Osteocyte (in vitro differentiated cells): ENCODE data around the gene IL1RAPL2. TPM values are rescaled to one million over a fixed set of nuclear protein-coding genes. Genes with fewer than 3 reads are reported as not detected.
"Not testable (repeated sequence)": the region's sequence is repeated elsewhere in the genome, so short reads cannot be mapped to it uniquely, and the experiment has no call there.

Experiments used
- DNase-seq: peaks from one replicate; pipeline ENCODE4 v3.0.0; 2021; ENCODE audit warnings: mixed read lengths; ENCODE audit not compliant: unreplicated experiment; ENCODE audit errors: extremely low spot score
- H3K27ac Mint-ChIP-seq: one replicate; pipeline ENCODE4 v1.8.0; 2021; ENCODE audit warnings: mild to moderate bottlenecking, mixed read lengths; ENCODE audit not compliant: unreplicated experiment
- H3K27me3 Mint-ChIP-seq: one replicate; pipeline ENCODE4 v1.8.0; 2021; ENCODE audit warnings: mixed read lengths; ENCODE audit not compliant: unreplicated experiment
- H3K36me3 Mint-ChIP-seq: one replicate; pipeline ENCODE4 v1.8.0; 2021; ENCODE audit warnings: mixed read lengths; ENCODE audit not compliant: unreplicated experiment
- H3K4me1 Mint-ChIP-seq: one replicate; pipeline ENCODE4 v1.8.0; 2021; ENCODE audit warnings: mixed read lengths; ENCODE audit not compliant: unreplicated experiment
- H3K4me3 Mint-ChIP-seq: one replicate; pipeline ENCODE4 v1.8.0; 2021; ENCODE audit warnings: mild to moderate bottlenecking, moderate library complexity, mixed read lengths; ENCODE audit not compliant: unreplicated experiment
- H3K9me3 Mint-ChIP-seq: one replicate; pipeline ENCODE4 v1.8.0; 2021; ENCODE audit warnings: mixed read lengths; ENCODE audit not compliant: unreplicated experiment
- total RNA-seq: library from RNA; stranded (reverse); gene quantifications from 2 replicates; pipeline ENCODE4 v1.2.1, GENCODE V29; 2021
- TF ChIP-seq, protein P1 (sequence below): fragments of 200-600 bp; sonication (generic); IDR thresholded peaks from 2 replicates; pipeline ENCODE4 v1.5.0; 2021; ENCODE audit warnings: antibody characterized with exemption, mild to moderate bottlenecking, moderate library complexity

IL1RAPL2 gene
- total RNA-seq, 1 donor from 2014 or later = not detected

DNA sequence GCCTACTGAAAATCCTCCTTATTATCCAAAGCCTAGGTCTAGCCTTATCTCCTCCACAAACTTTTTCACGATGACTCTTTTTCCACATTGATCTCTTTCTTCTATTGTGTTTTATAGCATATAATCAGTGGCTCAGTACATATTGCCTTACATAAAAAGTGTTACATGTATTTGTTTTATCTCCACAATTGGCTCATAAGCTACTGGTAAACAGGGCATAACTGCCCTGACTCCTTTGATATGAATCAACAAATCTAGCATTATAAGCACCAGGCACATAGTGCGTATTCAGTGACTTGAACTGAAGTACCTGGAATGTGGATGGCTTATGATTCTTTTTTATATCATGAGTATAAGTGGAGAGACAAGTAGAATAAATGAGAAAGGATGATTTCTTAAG is 447.7 kb downstream of the IL1RAPL2 start:
- H3K27me3 Mint-ChIP-seq = no peaks in the 10 kb centered on the region
- H3K4me1 Mint-ChIP-seq = no peaks in the 10 kb centered on the region
- H3K36me3 Mint-ChIP-seq = no peaks in the 10 kb centered on the region
- no peak overlapping the region for H3K27ac Mint-ChIP-seq
- peaks cover 15% of the 10 kb centered on the region for H3K9me3 Mint-ChIP-seq
- no peak overlapping the region for H3K4me3 Mint-ChIP-seq
- DNase-seq = no peak
- TF ChIP-seq, protein P1, sequence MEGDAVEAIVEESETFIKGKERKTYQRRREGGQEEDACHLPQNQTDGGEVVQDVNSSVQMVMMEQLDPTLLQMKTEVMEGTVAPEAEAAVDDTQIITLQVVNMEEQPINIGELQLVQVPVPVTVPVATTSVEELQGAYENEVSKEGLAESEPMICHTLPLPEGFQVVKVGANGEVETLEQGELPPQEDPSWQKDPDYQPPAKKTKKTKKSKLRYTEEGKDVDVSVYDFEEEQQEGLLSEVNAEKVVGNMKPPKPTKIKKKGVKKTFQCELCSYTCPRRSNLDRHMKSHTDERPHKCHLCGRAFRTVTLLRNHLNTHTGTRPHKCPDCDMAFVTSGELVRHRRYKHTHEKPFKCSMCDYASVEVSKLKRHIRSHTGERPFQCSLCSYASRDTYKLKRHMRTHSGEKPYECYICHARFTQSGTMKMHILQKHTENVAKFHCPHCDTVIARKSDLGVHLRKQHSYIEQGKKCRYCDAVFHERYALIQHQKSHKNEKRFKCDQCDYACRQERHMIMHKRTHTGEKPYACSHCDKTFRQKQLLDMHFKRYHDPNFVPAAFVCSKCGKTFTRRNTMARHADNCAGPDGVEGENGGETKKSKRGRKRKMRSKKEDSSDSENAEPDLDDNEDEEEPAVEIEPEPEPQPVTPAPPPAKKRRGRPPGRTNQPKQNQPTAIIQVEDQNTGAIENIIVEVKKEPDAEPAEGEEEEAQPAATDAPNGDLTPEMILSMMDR = no peak

DNA sequence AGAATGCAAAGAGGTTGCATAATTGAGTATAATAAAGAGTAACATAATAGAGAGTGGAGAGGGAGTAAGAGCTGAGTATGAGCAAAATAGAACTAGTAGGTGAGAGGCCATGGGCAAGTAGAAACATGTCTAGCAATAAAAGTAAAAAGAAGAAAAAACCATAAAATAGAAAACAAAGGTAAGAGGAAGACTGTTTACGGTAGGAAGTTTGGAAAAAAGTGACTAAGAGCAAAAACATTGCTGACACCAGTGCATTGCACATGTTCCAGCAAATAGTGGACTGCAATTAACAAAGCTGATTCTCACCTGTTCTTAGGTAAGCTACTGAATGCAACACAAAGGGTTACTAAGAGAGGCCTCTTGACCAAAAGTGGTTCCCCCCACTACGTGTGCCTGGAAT is 451.6 kb downstream of the IL1RAPL2 start:
- H3K27ac Mint-ChIP-seq = no peak overlapping the region
- no peak for DNase-seq
- no peaks in the 10 kb centered on the region for H3K4me1 Mint-ChIP-seq
- H3K27me3 Mint-ChIP-seq = no peaks in the 10 kb centered on the region
- H3K9me3 Mint-ChIP-seq = peaks cover 10% of the 10 kb centered on the region
- TF ChIP-seq, protein P1 = no peak
- H3K36me3 Mint-ChIP-seq = no peaks in the 10 kb centered on the region
- no peak overlapping the region for H3K4me3 Mint-ChIP-seq

DNA sequence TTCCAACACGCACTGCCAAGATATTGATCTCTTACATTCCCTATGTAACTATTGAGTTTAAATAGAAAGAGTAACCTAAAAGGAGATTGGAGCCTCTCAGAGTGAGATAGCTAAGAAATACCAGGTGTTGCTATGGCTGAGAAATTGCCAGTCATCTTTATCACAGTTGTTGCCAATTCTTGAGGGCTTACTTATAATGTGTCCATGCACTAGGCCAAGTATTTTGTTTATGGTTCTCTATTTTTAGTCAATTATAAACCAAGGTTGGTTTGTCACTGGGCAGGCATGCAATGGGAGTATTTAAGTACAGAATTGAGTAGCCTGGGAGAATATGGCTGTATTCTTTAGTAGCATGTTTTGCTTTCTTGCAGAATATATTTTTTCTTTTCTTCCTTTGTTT is 452.9 kb downstream of the IL1RAPL2 start:
- no peaks in the 10 kb centered on the region for H3K36me3 Mint-ChIP-seq
- no peak overlapping the region for H3K27ac Mint-ChIP-seq
- TF ChIP-seq, protein P1 = no peak
- no peak overlapping the region for H3K4me3 Mint-ChIP-seq
- H3K27me3 Mint-ChIP-seq = no peaks in the 10 kb centered on the region
- DNase-seq = no peak
- H3K9me3 Mint-ChIP-seq = peaks cover 4% of the 10 kb centered on the region
- no peaks in the 10 kb centered on the region for H3K4me1 Mint-ChIP-seq

DNA sequence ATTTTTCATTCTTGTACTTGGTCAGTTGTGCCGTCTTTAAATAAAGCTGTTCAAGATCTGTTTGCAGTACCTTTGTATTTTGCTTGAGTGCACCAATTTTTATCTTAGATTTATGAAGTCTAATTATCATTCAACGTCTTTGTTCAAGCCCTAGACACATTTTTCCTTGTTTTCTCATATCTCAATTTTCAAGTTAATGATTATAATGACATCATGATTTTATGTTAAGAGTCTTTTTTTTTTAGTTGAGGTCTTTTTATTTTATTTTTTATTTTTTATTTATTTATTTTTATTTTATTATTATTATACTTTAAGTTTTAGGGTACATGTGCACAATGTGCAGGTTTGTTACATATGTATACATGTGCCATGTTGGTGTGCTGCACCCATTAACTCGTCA is 463.0 kb downstream of the IL1RAPL2 start:
- not testable (repeated sequence) for H3K4me3 Mint-ChIP-seq, DNase-seq, H3K4me1 Mint-ChIP-seq, H3K27ac Mint-ChIP-seq, H3K36me3 Mint-ChIP-seq, H3K27me3 Mint-ChIP-seq, H3K9me3 Mint-ChIP-seq

DNA sequence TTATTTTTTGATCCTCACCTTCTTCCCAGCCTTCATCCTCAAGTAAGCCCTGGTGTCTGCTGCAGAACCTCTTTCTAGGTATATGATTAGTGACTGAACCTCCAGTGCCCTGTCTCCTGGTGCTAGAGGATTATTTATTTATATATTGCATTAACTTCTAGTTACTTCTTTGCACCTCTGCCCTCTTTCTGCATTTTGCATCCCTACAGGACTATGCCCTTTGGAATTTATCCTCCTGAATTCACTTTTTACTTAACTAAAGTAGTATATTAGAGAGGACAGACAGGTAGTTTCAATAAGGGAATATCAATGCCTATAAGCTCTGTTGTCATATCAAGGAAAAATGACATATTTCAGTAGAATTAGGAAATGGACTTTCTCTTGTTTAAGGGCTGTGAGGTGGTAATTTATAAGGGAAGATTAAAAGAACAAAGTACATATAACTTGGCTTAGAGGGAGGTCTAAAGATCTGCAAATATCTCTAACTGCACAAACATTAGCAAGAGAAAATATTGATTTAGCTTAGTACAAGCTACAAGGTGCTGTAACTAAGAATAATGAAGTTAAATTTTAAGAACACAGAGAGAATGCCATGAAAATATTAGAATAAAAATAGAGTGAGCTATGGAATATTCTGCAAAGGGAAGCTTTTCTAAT is 472.8 kb downstream of the IL1RAPL2 start:
- Mint-ChIP-seq H3K27me3 (no peaks in the 10 kb centered on the region), H3K4me1 (no peaks in the 10 kb centered on the region), H3K36me3 (no peaks in the 10 kb centered on the region), H3K4me3 (no peak overlapping the region), H3K9me3 (peaks cover 10% of the 10 kb centered on the region), H3K27ac (no peak overlapping the region)
- TF ChIP-seq, protein P1 = no peak
- no peak for DNase-seq
